ENCODE data around the gene C1orf159. TPM values are rescaled to one million over a fixed set of nuclear protein-coding genes. Genes with fewer than 3 reads are reported as not detected.

The C1orf159 gene
- total RNA-seq, 3 donors from 2014 or later, result 18.4 to 25.3 (median 24.0) TPM

- Histone ChIP-seq H3K9me3 (no peaks in the 10 kb centered on the region), H3K36me3 (ENCODE audit: low read depth) (no peaks in the 10 kb centered on the region), H3K4me3 (peak overlapping the region; percentile 43), H3K4me1 (ENCODE audit: low read depth) (peaks cover 31% of the 10 kb centered on the region)
- ATAC-seq (peak; percentile 59), DNase-seq (peak; percentile 92 to 96 (median 95))
- intact Hi-C loops (cut with DNase I, micrococcal nuclease), result no loop called here
- TF ChIP-seq CTCF (IDR thresholded peaks at IDR 0.05), result no peak
Observed at GRCh38 chr1:1162597-1163537, 47.0 kb upstream of the C1orf159 start.

GRCh38 chr1:1161683-1162079 is 45.8 kb upstream of the C1orf159 start:
- no peak for ATAC-seq
- no peak for TF ChIP-seq CTCF (IDR thresholded peaks at IDR 0.05)
- Histone ChIP-seq H3K4me3 (no peak overlapping the region), H3K36me3 (ENCODE audit: low read depth) (no peaks in the 10 kb centered on the region), H3K4me1 (ENCODE audit: low read depth) (peaks cover 31% of the 10 kb centered on the region), H3K9me3 (no peaks in the 10 kb centered on the region)
- intact Hi-C loops (cut with DNase I, micrococcal nuclease), result no loop called here
- DNase-seq, result peak in 1 of 3 donors; percentile 55

GRCh38 chr1:1161078-1161682 is 45.3 kb upstream of the C1orf159 start:
- intact Hi-C loops (cut with DNase I, micrococcal nuclease), result no loop called here
- Histone ChIP-seq H3K9me3 (no peaks in the 10 kb centered on the region), H3K36me3 (ENCODE audit: low read depth) (no peaks in the 10 kb centered on the region), H3K4me3 (no peak overlapping the region), H3K4me1 (ENCODE audit: low read depth) (peaks cover 31% of the 10 kb centered on the region)
- TF ChIP-seq CTCF (IDR thresholded peaks at IDR 0.05), result no peak
- ATAC-seq, result no peak
- DNase-seq, result peak in 1 of 3 donors; percentile 52

- TF ChIP-seq CTCF (IDR thresholded peaks at IDR 0.05), result no peak
- Histone ChIP-seq H3K9me3 (no peaks in the 10 kb centered on the region), H3K36me3 (ENCODE audit: low read depth) (no peaks in the 10 kb centered on the region), H3K4me1 (ENCODE audit: low read depth) (peaks cover 31% of the 10 kb centered on the region), H3K4me3 (no peak overlapping the region)
- intact Hi-C loops (cut with DNase I, micrococcal nuclease), result no loop called here
- ATAC-seq (no peak), DNase-seq (peak in 1 of 3 donors; percentile 51)
Observed at GRCh38 chr1:1160281-1160930, 44.5 kb upstream of the C1orf159 start.

- DNase-seq (peak; percentile 86 to 91 (median 89)), ATAC-seq (peak; percentile 62)
- Histone ChIP-seq H3K4me1 (ENCODE audit: low read depth) (peaks cover 31% of the 10 kb centered on the region), H3K9me3 (no peaks in the 10 kb centered on the region), H3K36me3 (ENCODE audit: low read depth) (no peaks in the 10 kb centered on the region), H3K4me3 (peak overlapping the region; percentile 28)
- no peak for TF ChIP-seq CTCF (IDR thresholded peaks at IDR 0.05)
- intact Hi-C loops (cut with DNase I, micrococcal nuclease), result no loop called here
Observed at GRCh38 chr1:1157914-1158710, 42.2 kb upstream of the C1orf159 start.
